LNCaP clone FGC (cell line): Measurements from ENCODE around the gene PDE11A.
A peak's percentile ranks its signal among the peaks of the same experiment; 100 is the strongest.

Source experiments
- DNase-seq: peaks from one replicate; pipeline ENCODE4 v3.0.0-alpha.2; 2011; ENCODE audit warnings: low read depth
- H3K4me3 ChIP-seq: 2 replicates; pipeline ENCODE4 v1.5.1; 2011; ENCODE audit warnings: mild to moderate bottlenecking, low read depth, low read length, control low read depth
- TF ChIP-seq, protein P1 (sequence below): IDR thresholded peaks from 2 replicates; pipeline ENCODE4 v1.5.1; 2012; ENCODE audit warnings: mild to moderate bottlenecking; ENCODE audit not compliant: control insufficient read depth, insufficient read depth; ENCODE audit errors: extremely low read depth

The PDE11A gene

DNA sequence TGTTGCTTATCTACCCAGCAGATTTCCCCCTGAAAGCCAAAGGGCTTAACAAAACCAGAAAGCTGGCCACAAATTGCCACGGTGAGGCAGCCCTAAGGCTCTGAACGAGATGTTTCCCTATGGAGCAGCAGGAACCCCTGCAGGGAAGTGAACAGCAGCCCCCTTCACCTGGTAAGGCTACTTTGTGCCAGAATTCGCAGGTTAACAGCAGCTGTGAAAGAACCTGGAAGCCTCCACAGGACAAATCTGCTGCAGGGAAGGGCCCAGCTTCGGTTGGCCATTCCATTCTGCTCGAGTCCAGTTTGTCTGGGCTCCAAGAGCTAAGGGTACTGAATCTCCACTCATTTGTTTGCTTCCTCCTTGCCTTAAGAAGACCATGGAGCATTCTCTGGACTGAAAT lies 175.3 kb downstream of the PDE11A start:
- DNase-seq: no peak
- TF ChIP-seq, protein P1, sequence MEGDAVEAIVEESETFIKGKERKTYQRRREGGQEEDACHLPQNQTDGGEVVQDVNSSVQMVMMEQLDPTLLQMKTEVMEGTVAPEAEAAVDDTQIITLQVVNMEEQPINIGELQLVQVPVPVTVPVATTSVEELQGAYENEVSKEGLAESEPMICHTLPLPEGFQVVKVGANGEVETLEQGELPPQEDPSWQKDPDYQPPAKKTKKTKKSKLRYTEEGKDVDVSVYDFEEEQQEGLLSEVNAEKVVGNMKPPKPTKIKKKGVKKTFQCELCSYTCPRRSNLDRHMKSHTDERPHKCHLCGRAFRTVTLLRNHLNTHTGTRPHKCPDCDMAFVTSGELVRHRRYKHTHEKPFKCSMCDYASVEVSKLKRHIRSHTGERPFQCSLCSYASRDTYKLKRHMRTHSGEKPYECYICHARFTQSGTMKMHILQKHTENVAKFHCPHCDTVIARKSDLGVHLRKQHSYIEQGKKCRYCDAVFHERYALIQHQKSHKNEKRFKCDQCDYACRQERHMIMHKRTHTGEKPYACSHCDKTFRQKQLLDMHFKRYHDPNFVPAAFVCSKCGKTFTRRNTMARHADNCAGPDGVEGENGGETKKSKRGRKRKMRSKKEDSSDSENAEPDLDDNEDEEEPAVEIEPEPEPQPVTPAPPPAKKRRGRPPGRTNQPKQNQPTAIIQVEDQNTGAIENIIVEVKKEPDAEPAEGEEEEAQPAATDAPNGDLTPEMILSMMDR: no peak
- no peak overlapping the region for H3K4me3 ChIP-seq

DNA sequence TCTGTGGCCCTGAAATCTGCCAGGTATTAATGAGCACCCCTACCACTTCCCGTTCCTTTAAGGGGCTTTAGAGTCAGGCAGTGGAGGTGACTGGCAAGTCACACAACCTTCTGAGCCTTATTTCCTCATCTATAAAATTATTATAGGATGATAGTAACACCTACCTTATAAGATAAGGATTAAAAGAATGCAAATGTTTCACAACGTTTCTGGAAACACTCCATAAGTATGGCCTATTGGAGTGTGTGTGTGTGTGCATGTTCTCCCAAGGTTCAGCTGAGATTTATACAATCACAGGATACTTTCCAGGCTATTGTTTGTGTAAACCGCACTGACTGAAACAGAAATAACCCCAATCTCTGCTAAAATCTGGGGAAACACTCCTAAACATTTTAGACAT lies 176.0 kb downstream of the PDE11A start:
- peak; percentile 45 for DNase-seq
- TF ChIP-seq, protein P1: no peak
- H3K4me3 ChIP-seq: no peak overlapping the region

DNA sequence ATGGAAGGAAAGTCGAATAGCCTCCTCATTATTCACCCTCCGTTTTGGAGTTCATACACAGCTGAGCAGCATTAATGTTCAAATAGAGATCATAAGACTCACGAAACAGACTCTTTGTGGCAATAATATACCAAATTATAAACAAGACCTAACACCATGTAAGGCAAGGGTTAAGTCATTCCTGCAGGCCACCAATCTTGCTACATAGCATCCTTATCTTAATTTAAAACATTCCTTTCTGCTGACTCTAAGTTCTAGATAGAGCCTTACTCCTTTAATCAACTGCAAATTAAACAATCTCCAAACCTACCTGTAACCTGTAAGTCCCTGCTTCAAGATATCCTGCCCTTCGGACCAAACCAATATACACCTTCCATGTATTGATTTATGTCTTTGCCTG lies 178.0 kb downstream of the PDE11A start:
- DNase-seq: no peak
- TF ChIP-seq, protein P1: no peak

DNA sequence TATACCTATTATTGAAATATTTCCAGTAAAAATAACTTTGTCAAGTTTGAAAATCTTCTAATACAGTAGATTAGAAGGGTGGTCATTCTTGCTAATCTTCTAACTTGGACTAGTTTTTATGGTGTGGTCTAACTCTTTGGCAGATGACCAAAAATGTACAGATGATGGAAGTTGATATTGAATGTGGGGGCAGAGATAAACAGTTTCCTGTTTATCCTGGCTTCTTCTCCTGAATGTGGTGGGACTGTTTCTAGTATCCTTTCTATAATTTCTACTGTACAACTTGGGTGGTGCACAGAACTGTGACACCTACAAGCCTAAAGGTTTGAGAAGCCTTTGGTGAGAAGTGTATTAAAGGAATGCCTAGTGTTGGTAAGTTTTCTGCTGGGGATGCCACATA lies 178.7 kb downstream of the PDE11A start:
- no peak for DNase-seq
- no peak overlapping the region for H3K4me3 ChIP-seq
- TF ChIP-seq, protein P1: no peak

More for the DNA sequence above, 178.0 kb downstream of the PDE11A start:
- no peak overlapping the region for H3K4me3 ChIP-seq

DNA sequence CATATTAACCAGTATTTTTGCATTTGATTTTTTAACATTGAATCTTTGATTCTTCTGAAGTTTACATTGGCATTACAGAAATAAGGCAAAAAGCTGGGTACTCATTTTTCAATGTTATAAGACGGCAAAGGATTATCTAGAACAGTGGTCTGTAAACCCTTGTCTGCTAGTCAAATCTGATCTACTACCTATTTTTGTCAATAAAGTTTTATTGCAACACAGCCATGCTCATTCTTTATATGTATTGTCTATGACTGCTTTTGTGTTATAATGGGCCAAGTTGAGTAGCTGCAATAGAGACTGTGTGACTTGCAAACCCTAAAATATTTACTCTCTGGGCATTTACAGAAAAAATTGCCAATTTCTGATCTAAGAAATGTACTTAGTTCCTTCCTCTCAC lies 181.0 kb downstream of the PDE11A start:
- no peak for DNase-seq
- H3K4me3 ChIP-seq: no peak overlapping the region
- TF ChIP-seq, protein P1: no peak

DNA sequence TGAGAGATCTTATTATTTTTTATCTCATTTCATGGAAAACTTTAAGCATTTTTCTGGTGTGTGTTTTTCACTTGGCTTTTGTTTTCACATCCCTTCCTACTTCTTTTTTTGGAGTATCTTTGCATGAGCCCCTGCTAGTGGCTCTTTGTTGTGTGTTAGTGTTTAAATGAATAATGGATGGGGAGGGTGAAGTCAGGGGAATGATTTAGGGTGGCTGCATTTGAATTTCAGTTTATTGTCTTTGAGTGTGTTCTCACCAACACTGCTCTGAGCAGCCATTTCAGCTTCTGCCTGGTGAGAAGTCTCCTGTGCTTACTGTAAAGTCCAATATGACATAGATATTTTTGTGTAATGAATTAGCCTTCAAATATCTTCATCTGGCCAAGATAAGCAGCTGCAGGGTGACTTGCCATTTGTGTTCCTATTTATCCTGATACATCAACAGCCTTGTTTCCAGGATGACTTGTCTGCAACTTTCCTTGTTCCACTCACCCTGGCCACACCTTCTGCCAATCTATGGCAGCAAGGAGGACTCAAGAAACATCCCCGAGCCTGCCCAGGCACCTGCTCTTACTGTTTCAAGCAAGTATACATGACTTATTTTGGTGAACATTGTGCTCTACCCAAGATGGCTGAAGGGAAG lies 182.6 kb downstream of the PDE11A start:
- TF ChIP-seq, protein P1: no peak
- H3K4me3 ChIP-seq: no peak overlapping the region
- no peak for DNase-seq

DNA sequence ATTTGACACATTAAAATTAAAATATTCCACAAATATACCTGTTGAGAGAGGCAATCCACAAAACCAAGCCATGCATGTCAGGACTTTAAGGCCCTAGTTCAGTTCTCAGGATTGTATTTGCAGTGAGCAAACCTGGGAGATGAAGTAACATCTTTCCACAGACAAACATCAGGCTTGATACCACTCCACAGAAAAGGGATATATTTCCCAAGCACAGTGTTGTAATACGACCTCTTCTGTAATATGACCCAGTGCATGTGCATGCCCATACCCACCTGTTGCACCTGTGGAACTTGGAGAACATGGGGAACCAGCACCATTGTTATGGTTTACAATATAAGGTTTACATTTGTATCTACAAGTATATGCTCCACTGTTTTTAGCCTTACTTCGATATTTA lies 184.0 kb downstream of the PDE11A start:
- H3K4me3 ChIP-seq: no peak overlapping the region
- DNase-seq: no peak
- TF ChIP-seq, protein P1: no peak
